GM12874 (cell line): ENCODE measurements around the gene SLC4A1.

Experiments used
- CTCF ChIP-seq: IDR thresholded peaks from 2 replicates; pipeline ENCODE4 v1.5.1; 2011; ENCODE audit warnings: low read depth, mild to moderate bottlenecking, control low read depth, low read length, moderate library complexity; ENCODE audit not compliant: insufficient read depth

SLC4A1 gene

GRCh38 chr17:44217738-44218343, 50.1 kb downstream of the SLC4A1 start:
- no peak for TF ChIP-seq CTCF

- TF ChIP-seq CTCF: no peak
Observed at GRCh38 chr17:44216694-44217093, 51.2 kb downstream of the SLC4A1 start.

GRCh38 chr17:44216173-44216572, 51.8 kb downstream of the SLC4A1 start:
- no peak for TF ChIP-seq CTCF

GRCh38 chr17:44214896-44215295, 53.0 kb downstream of the SLC4A1 start:
- TF ChIP-seq CTCF: no peak

- no peak for TF ChIP-seq CTCF
Observed at GRCh38 chr17:44214230-44214494, 53.8 kb downstream of the SLC4A1 start.

GRCh38 chr17:44213403-44214229, 54.3 kb downstream of the SLC4A1 start:
- no peak for TF ChIP-seq CTCF

GRCh38 chr17:44212507-44213402, 55.2 kb downstream of the SLC4A1 start:
- no peak for TF ChIP-seq CTCF
